ENCODE results near the gene TBC1D1.
A peak's percentile ranks its signal among the peaks of the same experiment; 100 is the strongest.

Gene TBC1D1

DNA sequence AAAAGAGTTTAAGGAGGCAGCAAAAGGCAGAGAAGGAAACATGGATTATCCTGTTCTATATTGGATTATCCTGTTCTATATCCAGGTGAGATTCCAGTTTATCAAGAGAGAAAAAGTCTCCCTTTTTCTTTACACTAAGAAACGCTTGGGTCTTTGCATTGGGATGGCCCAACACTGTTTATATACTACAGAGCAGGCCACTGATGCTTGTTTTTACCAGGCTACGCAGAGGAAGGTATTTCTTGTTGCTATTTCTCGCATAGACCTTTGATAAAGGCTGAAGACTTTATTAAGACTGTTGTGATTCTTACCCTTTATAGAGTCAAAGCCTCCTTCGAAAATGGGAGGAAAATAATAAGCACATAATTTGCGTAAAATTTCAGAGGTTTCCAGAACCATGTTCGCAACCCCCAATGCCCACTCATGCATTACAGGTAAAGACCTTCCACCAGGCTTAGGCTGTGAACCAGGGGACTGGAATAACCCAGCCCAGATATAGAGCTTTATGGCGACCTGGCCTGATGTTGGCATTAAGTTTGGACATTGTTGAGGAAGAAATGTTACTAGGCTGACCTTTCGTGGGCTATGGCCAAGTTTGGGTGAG is 287.6 kb downstream of the TBC1D1 start:
- DNase-seq, result no peak

DNA sequence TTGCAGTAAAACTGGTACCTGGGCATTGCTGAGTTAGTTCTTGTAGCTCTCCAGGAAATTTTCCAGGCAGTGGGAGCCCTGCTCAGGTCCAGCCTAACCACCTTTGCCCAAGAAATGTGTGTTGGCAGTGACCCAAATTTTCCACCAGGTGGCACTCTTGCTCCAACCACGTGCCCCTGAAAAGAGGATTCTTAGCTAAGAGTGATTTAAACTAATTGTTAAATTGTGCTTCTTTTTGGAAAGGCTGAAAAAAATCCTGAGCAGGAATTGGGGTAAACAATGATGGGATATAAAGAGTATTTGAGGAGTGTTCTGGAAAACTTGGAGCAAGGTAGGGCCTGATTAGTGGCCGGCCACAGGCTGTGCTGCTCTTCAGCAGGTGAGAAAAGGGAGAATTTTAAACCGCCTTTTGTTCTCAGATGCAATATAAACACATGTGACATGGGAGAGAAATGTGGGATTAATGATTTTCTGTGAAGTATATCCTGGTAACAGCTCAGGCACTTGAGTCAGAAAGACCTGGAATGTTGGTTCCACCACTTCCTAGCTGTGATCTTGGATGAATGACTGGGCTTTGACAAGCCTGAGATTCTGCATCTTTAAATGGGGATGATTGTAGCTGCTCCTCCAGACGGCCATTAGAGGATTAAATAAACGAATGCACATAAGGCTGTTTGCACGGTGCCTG is 288.9 kb downstream of the TBC1D1 start:
- DNase-seq, result peak; percentile 77 to 79

DNA sequence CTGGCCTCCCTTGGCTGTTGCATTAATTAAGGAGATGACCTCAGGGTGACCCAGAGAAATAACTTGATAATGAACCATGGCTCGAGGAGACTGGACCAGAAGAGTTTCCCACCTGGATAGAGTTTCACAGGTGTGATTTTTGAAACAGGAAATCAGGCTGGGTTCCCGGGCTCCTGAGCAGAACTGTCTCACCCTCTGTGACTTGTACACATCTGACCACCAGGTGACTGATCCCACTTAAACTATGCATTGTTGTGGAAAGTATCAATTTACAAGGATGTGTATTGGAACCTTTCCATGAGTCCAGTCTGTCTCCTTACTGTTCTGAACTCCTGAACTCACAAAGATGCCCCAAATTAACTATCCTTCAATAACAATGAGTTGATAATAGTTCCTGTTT is 289.6 kb downstream of the TBC1D1 start:
- no peak for DNase-seq

DNA sequence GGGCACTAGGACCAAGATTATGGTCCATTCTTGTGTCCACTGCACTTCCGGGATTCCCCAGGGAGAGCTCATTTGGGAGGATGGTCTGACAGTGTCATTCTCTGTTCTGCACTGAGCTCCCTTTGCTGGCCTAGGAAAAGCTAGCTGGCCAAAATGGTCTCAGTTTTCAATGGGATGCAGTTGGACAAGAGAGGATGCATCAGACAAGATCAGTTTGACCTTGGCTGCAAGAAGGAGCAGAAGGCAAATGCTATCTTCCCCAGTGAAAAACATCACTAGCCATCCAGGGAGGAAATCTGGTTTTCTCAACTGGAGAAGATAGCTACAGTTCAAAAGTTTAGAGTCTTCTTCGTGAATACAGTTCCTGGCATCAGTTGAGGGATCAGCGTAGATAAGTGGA is 290.4 kb downstream of the TBC1D1 start:
- no peak for DNase-seq

DNA sequence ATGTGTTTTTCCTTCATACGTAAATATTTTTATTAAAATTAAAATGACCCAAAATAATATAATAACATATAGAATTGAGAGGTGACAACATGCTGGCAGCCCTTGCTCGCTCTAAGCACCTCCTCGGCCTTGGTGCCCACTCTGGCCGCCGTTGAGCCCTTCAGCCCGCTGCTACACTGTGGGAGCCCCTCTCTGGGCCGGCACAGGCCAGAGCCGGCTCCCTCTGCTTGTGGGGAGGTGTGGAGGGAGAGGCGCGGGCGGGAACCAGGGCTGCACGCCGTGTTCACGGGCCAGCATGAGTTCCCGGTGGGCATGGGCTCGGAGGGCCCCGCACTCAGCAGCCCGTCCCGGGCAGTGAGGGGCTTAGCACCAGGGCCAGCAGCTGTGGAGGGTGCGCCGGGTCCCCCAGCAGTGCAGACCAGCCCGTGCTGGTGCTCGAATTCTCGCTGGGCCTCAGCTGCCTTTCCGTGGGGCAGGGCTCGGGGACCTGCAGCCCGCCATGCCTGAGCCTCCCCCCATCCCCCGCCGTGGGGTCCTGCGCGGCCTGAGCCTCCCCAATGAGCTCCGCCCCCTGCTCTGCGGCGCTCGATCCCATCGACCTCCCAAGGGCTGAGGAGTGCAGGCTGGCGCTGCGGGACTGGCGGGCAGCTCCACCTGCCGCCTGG is 291.6 kb downstream of the TBC1D1 start:
- DNase-seq, result no peak

DNA sequence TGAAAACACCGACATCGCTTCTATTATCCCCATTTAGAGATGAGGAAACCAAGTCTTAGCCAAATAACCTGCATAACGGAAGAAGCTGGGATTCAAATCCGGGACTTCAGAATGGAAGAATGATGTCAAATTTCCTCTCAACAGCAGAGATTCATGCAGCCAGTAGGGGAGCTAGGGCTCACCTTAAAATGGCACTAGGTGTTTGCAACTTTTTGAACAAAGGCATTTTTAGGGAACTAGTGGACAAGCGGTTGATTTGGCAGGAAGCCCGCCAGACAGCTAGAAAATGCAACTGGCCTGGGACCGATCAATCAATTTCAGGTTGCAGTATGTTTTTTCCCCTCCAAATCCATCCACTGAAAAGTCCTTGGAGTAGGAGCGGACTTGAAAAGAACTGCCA is 293.5 kb downstream of the TBC1D1 start:
- no peak for DNase-seq

DNA sequence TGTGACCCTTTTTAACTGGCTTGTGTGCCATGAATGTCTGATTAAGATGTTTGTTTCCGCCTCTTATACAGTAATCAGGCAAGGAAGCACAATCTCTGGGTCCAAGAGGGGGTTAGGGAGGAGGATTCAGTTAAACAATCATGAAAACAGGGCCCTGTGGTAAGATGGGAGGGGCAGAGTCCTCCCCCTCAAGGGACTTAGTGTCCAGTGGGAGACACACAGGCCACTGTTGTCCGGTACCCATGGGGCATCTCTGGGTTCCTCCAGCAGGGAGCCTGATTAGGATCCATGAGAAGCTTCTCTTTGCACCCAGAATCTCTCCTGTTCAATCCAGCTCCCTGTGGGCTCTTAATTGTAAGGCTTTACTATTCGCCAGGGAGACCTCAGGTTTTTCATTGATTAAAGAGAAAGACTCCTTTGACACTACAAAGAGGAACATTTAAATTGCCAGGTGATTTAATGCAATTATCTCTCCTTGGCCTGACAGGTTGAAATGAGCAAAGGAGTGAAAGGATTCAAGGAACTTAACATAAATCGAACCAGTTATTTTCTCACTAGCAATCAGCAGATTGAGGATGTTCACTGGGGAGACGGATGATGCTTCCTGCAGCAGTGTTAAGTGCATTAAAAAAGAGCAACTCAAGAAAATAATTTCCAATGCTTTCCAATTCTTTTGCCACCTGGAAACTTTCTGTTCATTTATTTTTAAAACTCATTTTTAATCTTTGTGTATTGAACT is 294.7 kb downstream of the TBC1D1 start:
- DNase-seq, result no peak

DNA sequence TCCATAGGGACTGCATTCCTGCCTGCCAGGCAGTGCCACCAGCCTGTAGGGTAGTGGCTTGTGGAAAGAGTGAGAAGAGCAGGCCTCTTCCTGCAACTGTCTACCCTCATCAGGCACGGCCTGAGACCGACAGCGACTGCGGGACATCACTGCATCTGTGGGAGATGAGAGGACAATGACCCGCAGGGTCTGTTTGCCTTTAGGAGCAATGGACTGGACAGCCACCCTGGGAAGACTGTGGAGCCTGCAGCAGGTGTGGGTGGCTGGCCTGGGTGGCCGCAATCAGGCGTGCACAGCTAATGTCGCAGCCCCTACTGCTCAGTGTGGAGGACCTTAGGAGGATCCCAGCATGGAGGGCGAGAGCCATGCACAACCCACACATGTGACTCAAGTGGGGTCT is 297.3 kb downstream of the TBC1D1 start:
- DNase-seq, result no peak

DNA sequence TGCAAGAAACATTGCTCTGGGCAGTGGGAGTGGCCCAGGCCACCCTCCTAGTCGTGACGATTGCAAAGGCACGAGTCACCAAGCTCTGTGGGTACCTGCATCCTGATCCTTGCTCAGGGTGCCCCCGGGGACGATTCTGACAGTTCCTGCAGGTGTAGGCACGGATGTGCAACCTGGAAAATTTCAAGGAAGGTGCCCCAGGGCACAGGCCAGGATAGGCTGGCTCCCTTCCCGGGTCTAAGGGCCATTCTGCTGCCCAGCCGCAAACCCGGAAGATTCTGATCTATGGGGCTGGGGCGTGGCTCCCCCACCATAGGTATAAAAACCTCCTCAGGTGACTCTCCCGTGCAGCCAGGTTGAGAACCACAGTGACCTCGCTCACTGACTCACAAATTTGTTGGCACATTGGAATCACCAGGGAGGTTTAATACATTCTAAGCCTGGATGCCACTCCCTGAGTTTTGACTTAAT is 297.8 kb downstream of the TBC1D1 start:
- DNase-seq, result no peak
